HL-60 (cell line): ENCODE results near the gene RPH3AL.

ENCODE experiments used
- DNase-seq, 2 experiments: peaks; one replicate each; pipeline ENCODE4 v3.0.0-alpha.2; 2010 to 2020; ENCODE audit warnings: low read depth in 1 of 2, low spot score in 1 of 2
- H3K27ac ChIP-seq: fragments of 250-450 bp; sonication (Bioruptor Pico); replicated peaks from 2 replicates; pipeline ENCODE4 v1.5.1; 2020; ENCODE audit warnings: mild to moderate bottlenecking, moderate library complexity
- H3K27me3 ChIP-seq: fragments of 250-450 bp; sonication (Bioruptor Pico); 2 replicates; pipeline ENCODE4 v1.5.1; 2021; ENCODE audit warnings: mild to moderate bottlenecking, moderate library complexity; ENCODE audit not compliant: insufficient read depth, poor library complexity, severe bottlenecking
- H3K4me3 ChIP-seq: replicated peaks from 2 replicates; pipeline ENCODE4 v1.5.1; 2011; ENCODE audit warnings: mild to moderate bottlenecking, control low read depth, low read length; ENCODE audit not compliant: insufficient read depth
- CTCF ChIP-seq: IDR thresholded peaks from one replicate; pipeline ENCODE4 v1.5.1; 2011; ENCODE audit warnings: low read length, control low read depth, inconsistent platforms; ENCODE audit not compliant: insufficient read depth
- GABPA ChIP-seq: IDR thresholded peaks from 2 replicates; pipeline ENCODE4 v1.6.1; 2012; ENCODE audit warnings: low read depth
- POLR2AphosphoS5 ChIP-seq: IDR thresholded peaks from 2 replicates; pipeline ENCODE4 v1.6.1; 2012; ENCODE audit warnings: low read depth
- REST ChIP-seq: IDR thresholded peaks from 2 replicates; pipeline ENCODE4 v1.6.1; 2012; ENCODE audit warnings: low read depth; ENCODE audit not compliant: insufficient replicate concordance
- SPI1 ChIP-seq: IDR thresholded peaks from 2 replicates; pipeline ENCODE4 v1.6.1; 2012; ENCODE audit warnings: low read depth, mild to moderate bottlenecking, borderline replicate concordance

RPH3AL gene

GRCh38 chr17:233473-233941 is 119.1 kb downstream of the RPH3AL start:
- Histone ChIP-seq H3K27ac (no peak overlapping the region), H3K27me3 (peaks cover 3% of the 10 kb centered on the region)

GRCh38 chr17:231966-232807 is 120.4 kb downstream of the RPH3AL start:
- Histone ChIP-seq H3K27me3 (peaks cover 3% of the 10 kb centered on the region), H3K4me3 (no peak overlapping the region), H3K27ac (no peak overlapping the region)
- DNase-seq: no peak
- no peak for TF ChIP-seq REST
- no peak for TF ChIP-seq POLR2AphosphoS5
- TF ChIP-seq CTCF: no peak
- TF ChIP-seq GABPA: no peak
- no peak for TF ChIP-seq SPI1

More at GRCh38 chr17:233473-233941, 119.1 kb downstream of the RPH3AL start:
- no peak overlapping the region for H3K4me3 ChIP-seq
- no peak for TF ChIP-seq REST
- TF ChIP-seq SPI1: no peak
- TF ChIP-seq POLR2AphosphoS5: no peak
- TF ChIP-seq GABPA: no peak
- no peak for TF ChIP-seq CTCF
- no peak for DNase-seq

- Histone ChIP-seq H3K4me3 (no peak overlapping the region), H3K27me3 (peaks cover 3% of the 10 kb centered on the region), H3K27ac (no peak overlapping the region)
- no peak for DNase-seq
- TF ChIP-seq SPI1 (no peak), CTCF (no peak), POLR2AphosphoS5 (no peak), REST (no peak), GABPA (no peak)
Measured at GRCh38 chr17:231191-231965, 121.2 kb downstream of the RPH3AL start.
